GM19193 (cell line): ENCODE results near the gene AKT2.

Source experiments
- POLR2A ChIP-seq: IDR thresholded peaks from 4 replicates; pipeline ENCODE4 v1.6.1; 2011; ENCODE audit not compliant: insufficient read depth, insufficient read length; ENCODE audit errors: extremely low read depth

Gene AKT2

DNA sequence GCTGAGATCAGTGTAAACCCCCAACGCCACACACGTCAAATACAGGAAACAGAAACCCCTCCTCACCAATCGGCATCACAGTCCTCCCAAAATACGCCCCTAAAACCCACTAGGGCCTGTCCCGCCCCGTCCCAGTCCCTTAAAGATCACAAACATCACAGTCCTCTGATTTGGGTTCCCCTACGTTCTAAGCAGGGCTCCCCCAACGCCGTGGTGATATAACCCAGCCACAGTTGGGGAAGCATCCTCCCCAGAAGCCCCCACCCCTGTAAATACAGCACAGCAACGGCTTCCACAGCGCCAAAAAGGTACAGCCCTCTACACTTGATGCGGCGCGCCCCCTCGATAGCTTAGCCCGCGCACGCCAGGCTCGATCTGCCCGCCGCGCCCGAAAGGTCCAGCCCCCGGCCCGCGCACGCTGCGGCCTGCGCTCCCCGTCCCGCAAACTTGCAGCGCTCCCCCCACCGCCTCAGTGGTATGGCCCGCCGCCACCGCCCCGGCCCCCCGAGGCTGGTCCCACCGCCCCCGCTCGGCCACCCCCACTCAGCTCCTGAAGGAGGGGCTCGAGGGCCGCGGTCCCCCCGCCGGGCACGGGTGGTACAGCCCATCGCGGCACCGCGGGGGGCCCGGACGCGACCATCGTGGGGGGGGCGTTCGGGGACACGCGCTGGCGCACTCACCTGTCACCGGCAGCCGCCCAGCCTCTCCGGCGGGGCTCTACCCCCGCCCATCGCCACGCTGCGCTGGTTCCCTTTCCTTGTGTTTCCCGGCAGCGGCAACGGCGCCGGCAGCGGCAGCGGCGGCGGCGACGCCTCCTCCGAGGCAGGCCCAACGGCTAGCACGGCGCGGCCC lies at the start of gene AKT2:
Gene AKT2 (minus strand): TSS at position 845 of the 852 bp plus-strand sequence. CDS start 20,078 bp downstream, outside the sequence.
- TF ChIP-seq POLR2A = peak; percentile 83

- TF ChIP-seq POLR2A = no peak
Measured at GRCh38 chr19:40332669-40333068, 47.5 kb upstream of the AKT2 start.

GRCh38 chr19:40331052-40331451 lies 45.9 kb upstream of the AKT2 start:
- TF ChIP-seq POLR2A = no peak

GRCh38 chr19:40326201-40326600 lies 41.1 kb upstream of the AKT2 start:
- no peak for TF ChIP-seq POLR2A

DNA sequence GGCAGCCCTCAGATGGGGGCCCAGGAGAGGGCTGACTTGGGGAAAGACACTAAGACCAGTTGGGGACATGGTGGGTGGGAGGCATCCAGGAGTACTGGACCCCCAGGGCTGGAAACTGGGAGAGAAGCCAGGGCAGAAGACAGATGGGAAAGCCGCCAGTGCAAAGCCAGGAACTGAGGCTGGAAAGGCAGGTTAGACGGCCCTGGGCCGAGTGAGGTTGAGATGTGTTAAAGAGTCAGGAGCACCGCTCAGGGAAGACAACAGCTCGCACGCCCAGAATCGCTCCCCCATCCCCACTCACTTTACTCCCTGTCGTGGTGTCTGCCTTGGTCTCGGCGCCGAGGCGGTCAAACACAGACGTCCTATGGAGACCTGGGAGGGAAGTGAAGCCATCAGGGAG lies 38.6 kb upstream of the AKT2 start:
- TF ChIP-seq POLR2A = no peak

- TF ChIP-seq POLR2A = no peak
Measured at GRCh38 chr19:40322951-40323615, 37.9 kb upstream of the AKT2 start.

DNA sequence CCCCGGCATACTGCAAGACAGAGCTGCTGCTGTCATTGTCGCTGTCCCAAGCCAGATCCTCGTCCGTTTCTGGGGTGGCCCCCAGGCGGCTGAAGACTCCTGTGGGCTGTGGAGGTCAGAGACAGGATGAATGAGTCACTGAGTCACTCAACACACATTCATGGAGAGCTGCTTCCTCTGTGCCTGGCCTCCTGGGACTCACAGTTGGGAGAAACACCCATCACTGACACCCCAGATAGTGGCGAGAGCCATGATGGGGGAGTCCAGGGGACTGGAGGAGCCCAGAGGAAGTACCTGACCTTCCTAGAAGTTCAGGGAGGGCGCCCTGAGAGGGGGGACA lies 37.1 kb upstream of the AKT2 start:
- no peak for TF ChIP-seq POLR2A

GRCh38 chr19:40321566-40322270 lies 36.6 kb upstream of the AKT2 start:
- TF ChIP-seq POLR2A = no peak

DNA sequence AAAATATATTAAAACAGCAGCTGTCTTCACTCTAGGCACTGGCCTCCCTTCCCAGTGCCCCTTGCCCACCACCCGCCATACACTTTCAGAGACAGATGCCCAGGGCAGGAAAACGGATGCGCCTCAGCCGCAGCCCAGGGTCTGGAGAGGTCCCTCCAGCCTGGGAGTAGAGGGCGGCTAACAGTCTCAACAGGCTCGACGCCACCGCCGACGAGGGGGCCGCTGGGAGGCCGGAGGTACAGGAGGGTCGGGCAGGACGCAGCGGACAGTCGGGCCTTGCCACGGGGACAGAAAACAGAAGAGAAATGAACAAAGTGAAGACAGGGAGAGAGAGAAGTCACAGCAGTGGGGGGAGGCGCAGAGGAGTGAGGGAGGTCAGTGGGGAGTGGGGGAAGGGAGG lies 35.9 kb upstream of the AKT2 start:
- TF ChIP-seq POLR2A = no peak

DNA sequence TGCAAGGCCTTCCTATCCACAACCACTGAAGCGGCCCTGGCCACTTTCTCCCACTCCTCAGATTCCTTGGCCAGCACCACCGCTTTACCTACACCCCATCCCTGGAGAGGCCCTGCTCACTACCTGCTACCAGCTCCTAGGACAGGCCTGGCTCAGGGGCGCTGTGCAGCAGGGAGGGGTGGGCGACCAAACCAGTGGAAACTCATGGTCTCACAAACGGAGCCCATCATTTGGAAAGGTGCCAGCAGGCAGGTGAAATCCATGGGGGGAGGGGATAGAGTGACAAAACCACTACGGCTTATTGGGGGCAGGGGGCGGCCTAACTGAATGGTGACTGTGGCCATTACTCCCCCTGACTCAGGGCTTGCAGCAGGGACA lies 35.4 kb upstream of the AKT2 start:
- TF ChIP-seq POLR2A = no peak

DNA sequence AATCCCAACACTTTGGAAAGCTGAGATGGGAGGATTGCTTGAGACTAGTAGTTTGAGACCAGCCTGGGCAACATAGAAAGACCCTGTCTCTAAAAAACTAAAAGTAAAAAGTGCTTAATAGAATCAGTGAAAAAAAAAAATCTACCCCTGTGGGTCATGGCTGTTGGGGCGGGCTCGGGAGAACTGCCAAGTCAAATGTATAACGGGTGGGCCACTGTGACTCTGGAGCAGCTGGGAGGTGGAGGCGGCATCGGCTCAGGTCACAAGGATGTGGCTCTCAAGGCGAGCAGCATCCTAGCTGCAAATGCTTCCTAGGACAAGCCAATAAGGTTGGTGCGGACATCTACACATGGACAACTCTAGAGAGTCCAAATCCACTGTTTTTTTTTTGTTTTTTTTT lies 32.2 kb upstream of the AKT2 start:
- no peak for TF ChIP-seq POLR2A

- no peak for TF ChIP-seq POLR2A
Measured at GRCh38 chr19:40315812-40316470, 30.8 kb upstream of the AKT2 start.

GRCh38 chr19:40314656-40315055 lies 29.5 kb upstream of the AKT2 start:
- TF ChIP-seq POLR2A = no peak

DNA sequence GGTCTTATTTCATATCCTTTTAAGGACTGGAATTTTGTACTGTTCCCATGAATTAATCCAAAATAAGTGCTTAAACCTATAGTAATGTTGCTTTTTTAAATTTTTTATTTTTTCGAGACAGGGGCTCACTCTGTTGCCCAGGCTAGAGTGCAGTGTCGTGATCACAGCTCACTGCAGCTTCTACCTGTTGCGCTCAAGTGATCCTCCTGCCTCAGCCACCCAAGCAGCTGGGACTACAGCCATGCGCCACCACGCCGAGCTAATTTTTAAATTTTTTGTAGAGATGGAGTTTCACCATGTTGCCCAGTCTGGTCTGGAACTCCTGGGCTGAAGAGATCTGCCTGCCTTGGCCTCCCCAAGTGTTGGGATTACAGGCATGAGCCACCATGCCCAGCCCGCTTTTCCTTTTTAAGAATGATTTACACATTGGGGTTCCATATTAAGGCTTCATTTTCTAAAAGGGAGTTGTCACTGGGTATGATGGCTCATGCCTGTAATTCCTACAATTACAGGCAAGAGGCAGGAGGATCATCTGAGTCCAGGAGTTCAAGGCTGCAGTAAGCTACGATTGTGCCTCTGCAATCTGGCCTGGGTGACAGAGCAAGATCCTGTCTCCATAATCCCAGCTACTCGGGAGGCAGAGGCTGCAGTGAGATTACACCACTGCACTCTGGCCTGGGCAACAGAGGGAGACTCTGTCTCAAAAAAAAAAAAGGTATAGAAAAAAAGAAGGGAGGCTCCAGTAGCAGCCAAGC lies 28.3 kb upstream of the AKT2 start:
- TF ChIP-seq POLR2A = no peak
